Neuronal stem cell (in vitro differentiated cells): ENCODE data around the gene UNC13D.
A peak's percentile ranks its signal among the peaks of the same experiment; 100 is the strongest.
"Not testable (repeated sequence)": the region's sequence is repeated elsewhere in the genome, so short reads cannot be mapped to it uniquely, and the experiment has no call there.

Experiments used
- DNase-seq: peaks from one replicate; pipeline ENCODE4 v3.0.0-alpha.2; 2013; ENCODE audit warnings: low spot score
- H2AFZ ChIP-seq: one replicate; pipeline ENCODE4 v1.6.1; 2013; ENCODE audit warnings: mild to moderate bottlenecking, low read length, inconsistent platforms
- H2AK5ac ChIP-seq: 2 replicates; pipeline ENCODE4 v1.6.1; 2013; ENCODE audit warnings: low read depth, mild to moderate bottlenecking, inconsistent platforms, low read length, moderate library complexity, mixed read lengths
- H2BK120ac ChIP-seq: 2 replicates; pipeline ENCODE4 v1.6.1; 2013; ENCODE audit warnings: low read depth, mild to moderate bottlenecking, inconsistent platforms, low read length, moderate library complexity, mixed read lengths
- H2BK12ac ChIP-seq: one replicate; pipeline ENCODE4 v1.6.1; 2013; ENCODE audit warnings: low read length, inconsistent platforms
- H2BK15ac ChIP-seq: 2 replicates; pipeline ENCODE4 v1.6.1; 2013; ENCODE audit warnings: mild to moderate bottlenecking, low read length, inconsistent platforms, mixed read lengths
- H2BK5ac ChIP-seq: one replicate; pipeline ENCODE4 v1.6.1; 2013; ENCODE audit warnings: inconsistent platforms, mild to moderate bottlenecking, low read length, moderate library complexity
- H3K14ac ChIP-seq: one replicate; pipeline ENCODE4 v1.6.1; 2013; ENCODE audit warnings: low read length, inconsistent platforms
- H3K18ac ChIP-seq: 2 replicates; pipeline ENCODE4 v1.6.1; 2013; ENCODE audit warnings: low read length, inconsistent platforms
- H3K23ac ChIP-seq: 2 replicates; pipeline ENCODE4 v1.6.1; 2013; ENCODE audit warnings: low read depth, mild to moderate bottlenecking, mixed read lengths, low read length, inconsistent platforms; ENCODE audit not compliant: poor library complexity
- H3K27ac ChIP-seq: replicated peaks from 3 replicates; pipeline ENCODE4 v1.5.1; 2013; ENCODE audit warnings: low read length, inconsistent platforms
- H3K27me3 ChIP-seq, 3 experiments: 2 replicates each; pipeline ENCODE4 v1.6.1; 2013; ENCODE audit warnings: low read length in 3 of 3, mild to moderate bottlenecking in 2 of 3, inconsistent platforms in 1 of 3, low read depth in 1 of 3, mixed read lengths in 1 of 3, moderate library complexity in 1 of 3; ENCODE audit not compliant: control insufficient read depth in 3 of 3, insufficient read depth in 3 of 3
- H3K36me3 ChIP-seq, 2 donors: replicated peaks in 1 of 2; 2 replicates each; pipeline ENCODE4 v1.6.1; 2013; ENCODE audit warnings: low read length in 2 of 2; ENCODE audit not compliant: control insufficient read depth in 2 of 2, insufficient read depth in 2 of 2
- H3K4ac ChIP-seq: 2 replicates; pipeline ENCODE4 v1.6.1; 2013; ENCODE audit warnings: inconsistent platforms, mild to moderate bottlenecking, low read length, moderate library complexity
- H3K4me1 ChIP-seq, 2 donors: 1 replicate in 1 of 2; 2 replicates in 1 of 2; pipeline ENCODE4 v1.6.1; 2013; ENCODE audit warnings: low read length in 2 of 2, low read depth in 1 of 2; ENCODE audit not compliant: control insufficient read depth in 2 of 2, insufficient read depth in 1 of 2
- H3K4me2 ChIP-seq: one replicate; pipeline ENCODE4 v1.6.1; 2013; ENCODE audit warnings: mild to moderate bottlenecking, low read length, inconsistent platforms; ENCODE audit not compliant: insufficient read depth, poor library complexity, severe bottlenecking
- H3K4me3 ChIP-seq, 2 donors: 2 replicates each; pipeline ENCODE4 v1.5.1; 2013; ENCODE audit warnings: low read length in 2 of 2, mild to moderate bottlenecking in 2 of 2, inconsistent platforms in 1 of 2, moderate library complexity in 1 of 2
- H3K79me1 ChIP-seq: one replicate; pipeline ENCODE4 v1.6.1; 2013; ENCODE audit warnings: low read depth, mild to moderate bottlenecking, inconsistent platforms, low read length, moderate library complexity
- H3K9ac ChIP-seq: one replicate; pipeline ENCODE4 v1.6.1; 2013; ENCODE audit warnings: mild to moderate bottlenecking, low read depth, low read length, inconsistent platforms; ENCODE audit not compliant: poor library complexity
- H3K9me3 ChIP-seq, 2 donors: replicated peaks in 1 of 2; 2 replicates each; pipeline versions ENCODE3 to v1.6.1; 2013; ENCODE audit warnings: low read length in 2 of 2, mild to moderate bottlenecking in 2 of 2, inconsistent platforms in 1 of 2, low read depth in 1 of 2, mixed read lengths in 1 of 2, moderate library complexity in 1 of 2; ENCODE audit not compliant: control insufficient read depth in 2 of 2, insufficient read depth in 1 of 2
- H4K8ac ChIP-seq: one replicate; pipeline ENCODE4 v1.6.1; 2013; ENCODE audit warnings: low read depth, mild to moderate bottlenecking, inconsistent platforms, low read length, moderate library complexity
- H4K91ac ChIP-seq: one replicate; pipeline ENCODE4 v1.6.1; 2013; ENCODE audit warnings: low read length, low read depth, mild to moderate bottlenecking, inconsistent platforms; ENCODE audit not compliant: poor library complexity
- WGBS, 2 donors: extraction: QIAGEN DNeasy Blood & Tissue Kit; methylation state at CpG; one replicate each; pipeline ENCODE4 v1.1.7; 2013; ENCODE audit warnings: missing lambda C conversion rate in 2 of 2, mixed read lengths in 1 of 2; ENCODE audit not compliant: insufficient read length in 2 of 2, insufficient replicate concordance in 1 of 2; ENCODE audit errors: extremely low coverage in 2 of 2; 5-methylcytosine and 5-hydroxymethylcytosine counted together

Gene UNC13D

DNA sequence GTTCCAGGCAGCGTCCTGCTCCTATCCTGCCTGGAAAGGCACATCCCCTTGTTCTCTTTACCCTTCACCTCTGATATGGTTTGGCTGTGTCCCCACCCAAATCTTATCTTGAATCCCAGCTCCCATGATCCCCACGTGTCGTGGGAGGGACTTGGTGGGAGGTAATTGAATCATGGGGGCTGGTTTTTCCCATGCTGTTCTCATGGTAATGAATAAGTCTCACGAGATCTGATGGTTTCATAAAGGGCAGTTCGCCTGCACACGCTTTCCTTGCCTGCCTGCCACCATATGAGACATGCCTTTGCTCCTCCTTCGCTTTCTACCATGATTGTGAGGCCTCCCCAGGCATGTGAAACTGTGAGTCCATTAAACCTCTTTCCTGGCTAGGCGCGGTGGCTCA, 41.7 kb upstream of the UNC13D start:
- H2AK5ac ChIP-seq, H4K8ac ChIP-seq, H3K4me2 ChIP-seq, H3K23ac ChIP-seq, H3K79me1 ChIP-seq, DNase-seq, H2BK5ac ChIP-seq, H2BK12ac ChIP-seq, H4K91ac ChIP-seq, H3K18ac ChIP-seq, H3K9me3 ChIP-seq, H3K14ac ChIP-seq, H2BK120ac ChIP-seq, H3K27ac ChIP-seq, H3K4me3 ChIP-seq, H2BK15ac ChIP-seq, H3K9ac ChIP-seq, H3K4ac ChIP-seq, H2AFZ ChIP-seq, H3K4me1 ChIP-seq: not testable (repeated sequence)
- WGBS, 2 donors, result no CpG with 5 or more reads among the region's 9 CpGs
- peaks cover 0 to 11% of the 10 kb centered on the region in 2 donors for H3K36me3 ChIP-seq
- peaks cover 0 to 11% (median 0%) of the 10 kb centered on the region in 3 experiments for H3K27me3 ChIP-seq

DNA sequence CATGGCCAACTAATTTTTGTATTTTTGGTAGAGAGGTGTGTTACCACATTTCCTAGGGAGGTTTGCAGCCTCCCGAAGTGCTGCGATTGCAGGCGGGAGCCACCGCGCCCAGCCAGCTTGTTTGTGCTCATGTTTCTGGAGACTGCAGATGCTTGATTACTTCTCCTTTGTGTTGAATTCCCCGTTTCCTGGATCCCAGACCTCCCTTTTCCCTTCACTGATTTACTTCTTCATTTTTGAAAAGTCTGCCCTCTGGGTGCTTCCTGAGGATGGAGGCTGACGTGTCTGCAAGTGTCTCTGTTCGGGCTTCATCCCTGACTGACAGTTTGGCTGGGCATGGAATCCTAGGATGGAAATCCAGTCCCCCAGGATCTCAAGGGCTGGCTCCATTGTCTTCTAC, 41.2 kb upstream of the UNC13D start:
- Histone ChIP-seq H2BK15ac (no peak overlapping the region), H3K79me1 (no peaks in the 10 kb centered on the region), H4K91ac (no peak overlapping the region), H4K8ac (no peak overlapping the region), H2BK5ac (no peak overlapping the region), H3K9ac (no peak overlapping the region), H3K9me3 (peaks cover 0 to 2% of the 10 kb centered on the region in 2 donors), H3K27ac (no peak overlapping the region), H3K4me1 (no peaks in the 10 kb centered on the region), H2AFZ (no peak overlapping the region), H2AK5ac (no peak overlapping the region), H2BK120ac (no peak overlapping the region), H3K23ac (no peak overlapping the region), H3K4ac (no peak overlapping the region), H3K36me3 (peaks cover 0 to 8% of the 10 kb centered on the region in 2 donors), H3K4me2 (no peak overlapping the region), H3K27me3 (peaks cover 0 to 15% (median 1%) of the 10 kb centered on the region in 3 experiments), H2BK12ac (no peak overlapping the region), H3K18ac (no peak overlapping the region), H3K14ac (no peak overlapping the region), H3K4me3 (no peak overlapping the region)
- WGBS, 2 donors, result no CpG with 5 or more reads among the region's 8 CpGs
- DNase-seq, result no peak

DNA sequence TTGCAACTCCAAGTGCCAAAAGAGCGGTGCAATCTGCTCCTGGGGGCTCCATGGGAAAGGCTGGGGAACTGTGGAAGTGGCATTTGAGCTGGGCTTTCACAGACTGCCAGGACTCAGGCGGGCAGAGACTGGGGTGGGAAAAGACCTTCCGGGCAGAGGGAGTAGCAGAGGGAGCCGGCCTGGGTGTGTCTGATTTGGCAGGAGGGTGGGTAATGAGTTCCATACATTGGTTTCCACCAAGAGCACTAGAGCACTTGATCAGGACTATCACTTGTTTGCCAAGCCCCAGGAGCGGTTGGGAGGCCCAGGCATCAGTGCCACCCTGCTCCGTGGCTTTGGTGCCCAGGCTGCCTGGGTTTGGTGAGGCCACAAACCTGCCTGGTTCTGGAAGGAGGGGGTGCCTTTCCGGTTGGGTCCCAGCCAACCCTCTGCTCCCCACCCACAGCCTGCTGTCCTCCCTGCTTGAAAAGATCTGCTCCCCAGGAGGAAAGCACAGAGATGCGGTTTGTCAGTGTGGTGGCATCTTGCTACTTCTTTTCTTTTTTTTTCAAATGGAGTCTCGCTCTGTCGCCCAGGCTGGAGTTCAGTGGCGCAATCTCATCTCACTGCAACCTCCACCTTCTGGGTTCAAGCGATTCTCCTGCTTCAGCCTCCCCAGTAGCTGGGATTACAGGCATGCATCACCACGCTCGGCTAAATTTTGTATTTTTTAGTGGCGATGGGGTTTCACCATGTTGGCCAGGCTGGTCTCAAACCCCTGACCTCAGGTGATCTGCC, 37.7 kb upstream of the UNC13D start:
- Histone ChIP-seq H3K4me2 (no peak overlapping the region), H2BK15ac (peak overlapping the region; percentile 38), H3K4me3 (no peak overlapping the region), H2BK12ac (no peak overlapping the region), H3K27me3 (peaks cover 10 to 49% (median 28%) of the 10 kb centered on the region in 3 experiments), H3K4me1 (peaks cover 2% of the 10 kb centered on the region in 2 donors), H3K27ac (no peak overlapping the region), H3K36me3 (no peaks in the 10 kb centered on the region), H2BK120ac (no peak overlapping the region), H3K4ac (no peak overlapping the region), H3K14ac (no peak overlapping the region), H3K79me1 (no peaks in the 10 kb centered on the region), H2BK5ac (peak overlapping the region; percentile 1), H3K23ac (no peak overlapping the region), H3K9ac (no peak overlapping the region), H3K18ac (peak overlapping the region; percentile 33), H4K8ac (no peak overlapping the region), H2AFZ (no peak overlapping the region), H3K9me3 (no peaks in the 10 kb centered on the region), H2AK5ac (no peak overlapping the region), H4K91ac (no peak overlapping the region)
- WGBS, 2 donors, result no CpG with 5 or more reads among the region's 15 CpGs
- no peak for DNase-seq

DNA sequence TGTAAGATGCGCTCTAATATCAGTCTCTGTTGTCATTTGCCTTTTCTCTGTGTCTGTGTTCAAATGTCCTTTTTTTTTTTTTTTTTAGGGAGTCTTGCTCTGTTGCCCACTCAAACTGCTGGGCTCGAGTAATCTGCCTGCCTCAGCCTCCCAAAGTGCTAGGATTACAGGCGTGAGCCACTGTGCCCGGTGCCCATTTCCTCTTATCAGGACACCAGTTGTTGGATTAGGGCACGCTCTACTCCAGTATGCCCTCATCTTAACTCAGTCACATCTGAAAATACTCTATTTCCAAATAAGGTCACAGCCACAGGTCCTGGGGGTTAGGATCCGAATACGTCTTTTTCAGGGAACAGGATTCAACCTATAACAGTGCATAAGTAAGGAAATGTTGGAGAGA, 36.1 kb upstream of the UNC13D start:
- Histone ChIP-seq H2BK5ac (no peak overlapping the region), H3K14ac (no peak overlapping the region), H4K8ac (no peak overlapping the region)

More for the DNA sequence above, 36.1 kb upstream of the UNC13D start:
- H2BK12ac ChIP-seq, result no peak overlapping the region
- H2AK5ac ChIP-seq, result no peak overlapping the region
- H3K9me3 ChIP-seq, result no peaks in the 10 kb centered on the region
- H3K18ac ChIP-seq, result no peak overlapping the region
- no peak overlapping the region for H2BK15ac ChIP-seq
- H3K4me1 ChIP-seq, result peaks cover 2 to 5% of the 10 kb centered on the region in 2 donors
- no peak overlapping the region for H3K4me3 ChIP-seq
- no peak for DNase-seq
- no peak overlapping the region for H4K91ac ChIP-seq
- H2BK120ac ChIP-seq, result no peak overlapping the region
- H3K27ac ChIP-seq, result no peak overlapping the region
- H3K23ac ChIP-seq, result no peak overlapping the region
- no CpG with 5 or more reads among the region's 7 CpGs for WGBS, 2 donors
- H3K9ac ChIP-seq, result no peak overlapping the region
- no peak overlapping the region for H2AFZ ChIP-seq
- H3K36me3 ChIP-seq, result no peaks in the 10 kb centered on the region
- H3K4ac ChIP-seq, result no peak overlapping the region
- no peaks in the 10 kb centered on the region for H3K79me1 ChIP-seq
- no peak overlapping the region for H3K4me2 ChIP-seq
- H3K27me3 ChIP-seq, result peaks cover 14 to 65% (median 40%) of the 10 kb centered on the region in 3 experiments
